ENCODE data around the gene LRP3. TPM values are rescaled to one million over a fixed set of nuclear protein-coding genes. Genes with fewer than 3 reads are reported as not detected.

The LRP3 gene
- total RNA-seq, 1 donor from 2014 or later = 43.3 TPM

- DNase-seq (ENCODE audit: low spot score) = no peak
Observed at GRCh38 chr19:33235269-33235995, 41.3 kb downstream of the LRP3 start.

DNA sequence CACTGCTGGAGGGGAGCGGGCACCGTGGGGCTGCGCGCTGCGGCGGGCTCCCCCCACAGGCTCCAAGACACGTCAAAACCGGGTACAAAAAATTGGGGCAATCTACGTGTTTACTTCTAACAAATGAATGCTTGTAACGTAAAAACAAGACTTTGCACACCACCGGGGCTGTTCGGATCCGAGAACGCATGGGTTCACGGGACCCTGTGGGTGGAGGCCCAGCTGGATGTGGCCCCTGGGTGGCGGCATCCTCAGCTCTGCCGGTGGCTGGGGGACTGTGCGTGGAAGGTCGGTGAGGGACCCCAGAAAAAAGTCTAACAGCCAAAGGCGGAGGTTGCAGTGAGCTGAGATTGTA, 41.8 kb downstream of the LRP3 start:
- DNase-seq (ENCODE audit: low spot score) = no peak

GRCh38 chr19:33236696-33237390, 42.7 kb downstream of the LRP3 start:
- DNase-seq (ENCODE audit: low spot score) = no peak

DNA sequence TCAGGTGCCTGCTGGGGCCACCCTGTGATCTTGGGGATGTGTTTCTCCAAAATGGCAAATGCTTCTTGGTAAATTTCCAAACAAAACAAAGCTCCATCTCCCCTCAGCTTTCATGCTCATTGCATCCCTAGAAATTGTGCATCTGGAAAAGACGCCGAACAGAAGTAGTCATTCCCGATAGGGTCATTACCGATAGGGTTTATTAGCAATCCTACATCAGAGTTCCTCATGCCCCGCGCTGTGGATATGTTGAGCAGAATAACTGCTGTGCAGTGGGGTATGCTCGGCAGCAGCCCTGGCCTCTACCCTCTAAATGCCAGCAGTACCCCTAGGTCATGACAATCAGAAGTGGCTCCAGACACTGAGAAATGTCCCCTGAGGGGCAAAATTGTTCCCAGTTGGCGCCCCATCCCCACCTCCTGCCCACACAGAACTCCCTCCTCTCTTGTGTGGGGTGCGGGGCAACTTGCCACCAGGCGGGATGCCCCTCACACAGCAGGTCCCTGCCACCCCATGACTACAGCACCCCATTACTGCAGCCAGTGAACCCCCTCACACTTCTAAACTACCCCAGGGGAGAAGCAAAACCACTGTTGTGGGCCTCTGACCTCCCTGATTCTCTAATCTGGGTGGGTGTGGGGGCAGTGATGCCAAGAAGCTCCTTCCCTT, 44.5 kb downstream of the LRP3 start:
- DNase-seq (ENCODE audit: low spot score) = no peak

GRCh38 chr19:33239223-33239975, 45.3 kb downstream of the LRP3 start:
- DNase-seq (ENCODE audit: low spot score) = no peak

GRCh38 chr19:33240181-33240771, 46.1 kb downstream of the LRP3 start:
- DNase-seq (ENCODE audit: low spot score) = no peak

GRCh38 chr19:33241091-33241529, 47.0 kb downstream of the LRP3 start:
- no peak for DNase-seq (ENCODE audit: low spot score)

DNA sequence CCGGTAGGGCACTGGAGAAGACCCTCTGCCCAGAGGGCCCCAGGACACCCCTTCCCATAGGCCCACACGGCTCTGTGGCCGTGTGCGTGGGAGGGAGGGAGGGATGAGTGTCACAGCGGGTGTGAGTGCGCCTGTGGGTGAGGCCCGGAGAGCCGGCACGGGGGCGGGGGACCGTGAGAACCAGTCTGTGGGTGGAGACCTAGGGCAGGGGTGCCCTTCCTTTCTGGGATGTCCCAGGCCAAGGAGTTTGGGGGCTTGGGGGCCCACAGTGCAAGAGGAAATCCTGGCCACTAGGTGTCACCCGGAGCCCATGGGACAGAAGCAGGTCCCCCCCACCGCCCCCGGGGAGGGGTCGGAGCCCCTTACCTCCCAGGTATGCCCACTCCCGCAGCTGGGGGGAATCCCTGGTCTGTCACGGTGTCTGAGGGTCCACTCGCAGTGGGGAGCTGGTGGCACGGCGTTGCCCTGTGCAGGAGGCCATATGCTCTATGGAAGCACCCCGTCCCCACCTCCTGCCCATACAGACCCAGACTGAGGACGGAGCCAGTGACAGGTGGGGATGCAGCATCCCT, 47.5 kb downstream of the LRP3 start:
- no peak for DNase-seq (ENCODE audit: low spot score)

GRCh38 chr19:33242131-33242530, 48.0 kb downstream of the LRP3 start:
- DNase-seq (ENCODE audit: low spot score) = no peak

DNA sequence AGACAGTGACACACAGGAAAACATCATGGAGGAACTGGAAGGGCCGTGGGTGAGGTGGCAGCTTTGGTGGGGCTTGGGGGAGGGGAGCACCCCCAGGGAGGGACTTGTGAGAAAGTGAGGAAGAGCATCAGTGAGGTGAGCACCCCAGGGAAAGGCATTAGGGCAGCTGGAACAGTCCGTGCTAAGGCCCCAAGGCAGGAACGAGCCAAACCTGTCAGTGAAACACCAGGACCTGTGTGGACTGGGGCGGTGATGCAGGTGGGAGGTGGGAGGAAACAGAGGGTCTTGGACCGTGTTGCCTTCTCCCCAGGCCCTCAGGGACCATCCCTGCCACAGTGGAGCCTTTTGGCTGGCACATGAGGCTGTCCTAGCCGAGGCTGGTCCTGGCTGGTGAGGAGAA, 48.8 kb downstream of the LRP3 start:
- no peak for DNase-seq (ENCODE audit: low spot score)

GRCh38 chr19:33245948-33246708, 52.0 kb downstream of the LRP3 start:
- DNase-seq (ENCODE audit: low spot score) = no peak

GRCh38 chr19:33246709-33247440, 52.7 kb downstream of the LRP3 start:
- DNase-seq (ENCODE audit: low spot score) = no peak

GRCh38 chr19:33247441-33247819, 53.3 kb downstream of the LRP3 start:
- DNase-seq (ENCODE audit: low spot score) = no peak

- DNase-seq (ENCODE audit: low spot score) = no peak
Observed at GRCh38 chr19:33248104-33248503, 54.0 kb downstream of the LRP3 start.

- DNase-seq (ENCODE audit: low spot score) = no peak
Observed at GRCh38 chr19:33248553-33248953, 54.4 kb downstream of the LRP3 start.

DNA sequence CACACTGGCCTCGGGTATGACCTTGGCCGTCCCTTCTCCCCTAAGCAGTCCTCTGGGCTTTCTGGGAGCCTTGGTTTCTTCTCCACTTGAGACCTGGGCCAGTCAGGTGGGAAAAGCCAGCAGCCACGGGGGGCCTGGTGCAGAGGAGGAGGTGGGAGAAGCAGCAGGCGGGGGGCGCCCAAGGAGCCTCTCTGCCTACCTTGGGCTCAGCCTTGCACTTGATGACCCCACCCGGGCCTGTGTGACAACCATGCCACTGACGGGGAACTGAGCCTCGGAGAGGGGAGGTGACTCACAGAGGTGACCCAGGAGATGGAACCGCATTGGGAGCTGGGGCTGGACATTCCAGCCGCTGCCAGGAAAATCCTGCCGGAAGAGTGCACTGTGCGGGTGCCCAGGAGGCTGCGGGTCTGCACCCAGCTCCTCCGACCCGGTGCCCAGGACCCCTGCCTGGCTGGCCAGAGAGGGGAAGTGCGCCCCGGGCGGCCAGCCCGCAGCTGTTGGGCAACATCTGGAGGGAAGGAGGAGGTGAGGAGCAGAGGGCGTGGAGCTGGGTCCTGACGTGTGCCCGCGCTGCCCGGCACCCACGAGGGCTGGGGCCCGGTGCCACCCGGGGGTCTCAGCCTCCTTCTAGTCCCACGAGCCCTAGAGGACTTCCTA, 55.0 kb downstream of the LRP3 start:
- DNase-seq (ENCODE audit: low spot score) = no peak

DNA sequence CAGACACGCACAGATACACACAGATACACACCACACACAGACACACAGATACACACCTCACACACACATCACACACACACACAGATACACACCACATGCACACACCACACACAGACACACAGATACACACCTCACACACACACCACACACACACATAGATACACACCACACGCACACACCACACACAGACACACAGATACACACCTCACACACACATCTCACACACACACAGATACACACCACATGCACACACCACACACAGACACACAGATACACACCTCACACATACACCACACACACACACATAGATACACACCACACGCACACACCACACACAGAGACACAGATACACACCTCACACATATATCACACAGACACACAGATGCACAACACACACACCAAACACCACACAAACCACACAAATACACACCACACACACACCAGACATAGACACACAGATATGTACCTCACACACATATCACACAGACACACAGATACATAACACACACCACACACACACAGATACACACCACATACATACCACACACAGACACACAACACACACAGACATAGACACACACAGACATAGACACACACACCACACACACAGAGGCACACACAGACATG, 55.7 kb downstream of the LRP3 start:
- no peak for DNase-seq (ENCODE audit: low spot score)

GRCh38 chr19:33250500-33250899, 56.4 kb downstream of the LRP3 start:
- no peak for DNase-seq (ENCODE audit: low spot score)

DNA sequence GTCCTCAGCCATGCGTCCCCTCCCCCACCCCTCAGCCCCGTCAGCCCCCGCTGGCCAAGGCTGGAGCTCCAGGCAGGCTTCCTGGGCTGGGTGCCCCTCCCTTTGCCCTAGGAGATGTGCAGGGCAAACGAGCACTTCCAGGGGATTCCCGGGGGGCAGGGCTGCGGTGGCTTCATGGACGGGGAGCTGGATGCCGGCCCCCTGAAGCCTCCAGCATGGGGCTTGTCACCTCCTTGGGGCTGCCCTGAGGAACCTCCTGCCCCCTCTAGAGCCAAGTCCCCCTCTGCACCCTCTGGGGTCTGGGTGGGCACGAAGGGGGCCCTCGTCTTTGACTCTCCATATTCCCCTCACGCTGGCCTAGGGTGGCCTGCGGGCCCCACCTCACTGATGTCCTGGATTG, 56.9 kb downstream of the LRP3 start:
- no peak for DNase-seq (ENCODE audit: low spot score)

All from mesenteric fat pad (tissue), 1 donor.